Tibial artery (tissue), 4 donors: ENCODE results near the gene MRPL4.
A peak's percentile ranks its signal among the peaks of the same experiment; 100 is the strongest.

ENCODE experiments used
- DNase-seq, 2 donors: peaks; one replicate each; pipeline ENCODE4 v3.0.0-alpha.2; 2019
- H3K27ac ChIP-seq, 2 donors: fragments of 200-600 bp; sonication (generic) in 1 of 2; 1 replicate in 1 of 2; 2 replicates in 1 of 2; pipeline ENCODE4 v1.5.1; 2018 to 2019; ENCODE audit warnings: mild to moderate bottlenecking in 1 of 2
- H3K27me3 ChIP-seq, 2 donors: fragments of 200-600 bp; sonication (generic) in 1 of 2; one replicate each; pipeline versions ENCODE4 v1.5.1 to v1.6.0; 2016 to 2019
- H3K36me3 ChIP-seq, 3 donors: fragments of 200-600 bp; sonication (generic) in 2 of 3; one replicate each; pipeline ENCODE4 v1.5.1; 2016 to 2019; ENCODE audit warnings: mild to moderate bottlenecking in 2 of 3
- H3K4me1 ChIP-seq, 4 donors: fragments of 200-600 bp; sonication (generic) in 2 of 4; 1 replicate in 3 of 4; 2 replicates in 1 of 4; pipeline ENCODE4 v1.5.1; 2016 to 2019
- H3K4me3 ChIP-seq, 2 donors: fragments of 200-600 bp; sonication (generic) in 1 of 2; 1 replicate in 1 of 2; 2 replicates in 1 of 2; pipeline ENCODE4 v1.5.1; 2018 to 2019; ENCODE audit warnings: mild to moderate bottlenecking in 2 of 2
- H3K9me3 ChIP-seq, 3 donors: fragments of 200-600 bp; sonication (generic) in 1 of 3; one replicate each; pipeline ENCODE4 v1.5.1; 2016 to 2019
- intact Hi-C: fragments of 100-400 bp; cut with DNase I; formaldehyde crosslinking; loops from one replicate; pipeline ENCODE4 v1.15.0; 2023; ENCODE audit warnings: low total_unique reads
- TF ChIP-seq, protein P1 (sequence below), 2 experiments: fragments of 200-600 bp in 1 of 2; fragments of 450-650 bp in 1 of 2; IDR thresholded peaks; one replicate each; pipeline ENCODE4 v1.5.1; 2017 to 2019; ENCODE audit warnings: antibody characterized with exemption in 2 of 2, mild to moderate bottlenecking in 1 of 2, moderate library complexity in 1 of 2

Gene MRPL4

DNA sequence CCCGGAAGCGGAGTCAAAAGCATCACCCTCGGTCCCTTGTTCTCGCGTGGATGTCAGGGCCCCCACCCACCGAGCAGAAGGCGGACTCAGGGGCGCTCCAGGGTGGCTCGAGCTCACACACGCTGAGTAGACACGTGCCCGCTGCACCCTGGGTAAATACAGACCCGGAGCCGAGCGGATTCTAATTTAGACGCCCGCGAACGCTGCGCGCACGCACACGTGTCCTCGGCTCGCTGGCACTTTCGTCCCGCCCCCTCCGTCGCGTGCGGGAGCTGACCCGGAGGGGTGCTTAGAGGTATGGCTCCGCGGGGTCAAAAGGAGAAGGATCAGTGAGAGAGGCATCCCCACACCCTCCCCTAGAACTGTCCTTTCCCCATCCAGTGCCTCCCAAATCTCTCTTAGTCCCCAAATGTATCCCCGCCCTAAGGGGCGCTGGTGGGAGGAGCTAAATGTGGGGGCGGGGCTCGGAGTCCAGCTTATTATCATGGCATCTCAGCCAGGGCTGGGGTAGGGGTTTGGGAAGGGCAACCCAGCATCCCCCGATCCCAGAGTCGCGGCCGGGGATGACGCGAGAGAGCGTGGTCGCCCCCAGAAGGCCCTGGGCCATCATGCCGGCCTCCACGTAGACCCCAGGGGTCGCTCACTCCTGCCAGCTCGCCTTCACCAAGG is 37.3 kb downstream of the MRPL4 start:
- intact Hi-C loops: no loop called here
- DNase-seq: no peak
- H3K27me3 ChIP-seq: peaks cover 6 to 91% of the 10 kb centered on the region in 2 donors
- H3K9me3 ChIP-seq: no peaks in the 10 kb centered on the region
- peak overlapping the region; percentile 15 to 40 for H3K4me3 ChIP-seq
- H3K27ac ChIP-seq: no peak overlapping the region
- H3K36me3 ChIP-seq: peaks cover 0 to 16% (median 13%) of the 10 kb centered on the region in 3 donors
- H3K4me1 ChIP-seq: peaks cover 0 to 64% (median 55%) of the 10 kb centered on the region in 4 donors
- TF ChIP-seq, protein P1, sequence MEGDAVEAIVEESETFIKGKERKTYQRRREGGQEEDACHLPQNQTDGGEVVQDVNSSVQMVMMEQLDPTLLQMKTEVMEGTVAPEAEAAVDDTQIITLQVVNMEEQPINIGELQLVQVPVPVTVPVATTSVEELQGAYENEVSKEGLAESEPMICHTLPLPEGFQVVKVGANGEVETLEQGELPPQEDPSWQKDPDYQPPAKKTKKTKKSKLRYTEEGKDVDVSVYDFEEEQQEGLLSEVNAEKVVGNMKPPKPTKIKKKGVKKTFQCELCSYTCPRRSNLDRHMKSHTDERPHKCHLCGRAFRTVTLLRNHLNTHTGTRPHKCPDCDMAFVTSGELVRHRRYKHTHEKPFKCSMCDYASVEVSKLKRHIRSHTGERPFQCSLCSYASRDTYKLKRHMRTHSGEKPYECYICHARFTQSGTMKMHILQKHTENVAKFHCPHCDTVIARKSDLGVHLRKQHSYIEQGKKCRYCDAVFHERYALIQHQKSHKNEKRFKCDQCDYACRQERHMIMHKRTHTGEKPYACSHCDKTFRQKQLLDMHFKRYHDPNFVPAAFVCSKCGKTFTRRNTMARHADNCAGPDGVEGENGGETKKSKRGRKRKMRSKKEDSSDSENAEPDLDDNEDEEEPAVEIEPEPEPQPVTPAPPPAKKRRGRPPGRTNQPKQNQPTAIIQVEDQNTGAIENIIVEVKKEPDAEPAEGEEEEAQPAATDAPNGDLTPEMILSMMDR (IDR thresholded peaks at IDR 0.05): no peak

- peaks cover 0 to 10% (median 8%) of the 10 kb centered on the region in 3 donors for H3K36me3 ChIP-seq
- no peak for DNase-seq
- intact Hi-C loops: no loop called here
- H3K27me3 ChIP-seq: peaks cover 6 to 91% of the 10 kb centered on the region in 2 donors
- peaks cover 0 to 64% (median 55%) of the 10 kb centered on the region in 4 donors for H3K4me1 ChIP-seq
- peak within 1 kb of the TSS; percentile 32 to 40 for H3K4me3 ChIP-seq
- no peaks in the 10 kb centered on the region for H3K9me3 ChIP-seq
- H3K27ac ChIP-seq: no peak within 1 kb of the TSS
- TF ChIP-seq, protein P1 (IDR thresholded peaks at IDR 0.05): no peak
Measured at GRCh38 chr19:10289836-10290356, 37.9 kb downstream of the MRPL4 start, which contains the start of gene ICAM5. ICAM5 (plus strand) TSS chr19:10289952; CDS start chr19:10290044, 92 bp downstream.

GRCh38 chr19:10290357-10290875 is 38.4 kb downstream of the MRPL4 start:
- Histone ChIP-seq H3K4me3 (peak overlapping the region in 1 of 2 donors; percentile 40), H3K36me3 (peaks cover 0 to 5% (median 3%) of the 10 kb centered on the region in 3 donors), H3K27me3 (peaks cover 6 to 96% of the 10 kb centered on the region in 2 donors), H3K27ac (no peak overlapping the region), H3K9me3 (no peaks in the 10 kb centered on the region), H3K4me1 (peaks cover 0 to 68% (median 59%) of the 10 kb centered on the region in 4 donors)
- TF ChIP-seq, protein P1 (IDR thresholded peaks at IDR 0.05): no peak
- intact Hi-C loops: no loop called here
- DNase-seq: no peak

DNA sequence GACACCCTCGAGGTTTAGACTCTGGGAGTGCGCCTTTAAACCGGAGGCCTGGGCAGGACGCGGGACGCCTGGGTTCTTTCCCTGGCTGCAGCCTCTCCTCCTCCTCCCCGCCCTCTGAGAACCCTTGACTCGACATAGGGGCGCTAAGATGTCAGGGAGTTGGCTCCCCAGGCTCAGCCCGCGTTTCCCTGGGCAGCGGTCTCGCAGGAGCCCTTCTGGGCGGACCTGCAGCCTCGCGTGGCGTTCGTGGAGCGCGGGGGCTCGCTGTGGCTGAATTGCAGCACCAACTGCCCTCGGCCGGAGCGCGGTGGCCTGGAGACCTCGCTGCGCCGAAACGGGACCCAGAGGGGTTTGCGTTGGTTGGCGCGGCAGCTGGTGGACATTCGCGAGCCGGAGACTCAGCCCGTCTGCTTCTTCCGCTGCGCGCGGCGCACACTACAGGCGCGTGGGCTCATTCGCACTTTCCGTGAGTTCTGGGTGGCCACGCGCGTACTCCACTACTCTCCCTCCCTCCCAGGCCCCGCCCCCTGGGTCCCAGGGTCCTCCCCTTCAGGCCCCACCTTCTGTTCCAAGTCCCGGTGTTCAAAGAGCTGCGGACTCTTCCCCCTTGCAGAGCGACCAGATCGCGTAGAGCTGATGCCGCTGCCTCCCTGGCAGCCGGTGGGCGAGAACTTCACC is 39.0 kb downstream of the MRPL4 start:
- Histone ChIP-seq H3K9me3 (no peaks in the 10 kb centered on the region), H3K27me3 (peaks cover 6 to 97% of the 10 kb centered on the region in 2 donors), H3K4me3 (peak overlapping the region; percentile 32 to 40), H3K36me3 (no peaks in the 10 kb centered on the region), H3K27ac (no peak overlapping the region), H3K4me1 (peaks cover 0 to 74% (median 65%) of the 10 kb centered on the region in 4 donors)
- no peak for DNase-seq
- TF ChIP-seq, protein P1 (IDR thresholded peaks at IDR 0.05): no peak
- intact Hi-C loops: no loop called here

DNA sequence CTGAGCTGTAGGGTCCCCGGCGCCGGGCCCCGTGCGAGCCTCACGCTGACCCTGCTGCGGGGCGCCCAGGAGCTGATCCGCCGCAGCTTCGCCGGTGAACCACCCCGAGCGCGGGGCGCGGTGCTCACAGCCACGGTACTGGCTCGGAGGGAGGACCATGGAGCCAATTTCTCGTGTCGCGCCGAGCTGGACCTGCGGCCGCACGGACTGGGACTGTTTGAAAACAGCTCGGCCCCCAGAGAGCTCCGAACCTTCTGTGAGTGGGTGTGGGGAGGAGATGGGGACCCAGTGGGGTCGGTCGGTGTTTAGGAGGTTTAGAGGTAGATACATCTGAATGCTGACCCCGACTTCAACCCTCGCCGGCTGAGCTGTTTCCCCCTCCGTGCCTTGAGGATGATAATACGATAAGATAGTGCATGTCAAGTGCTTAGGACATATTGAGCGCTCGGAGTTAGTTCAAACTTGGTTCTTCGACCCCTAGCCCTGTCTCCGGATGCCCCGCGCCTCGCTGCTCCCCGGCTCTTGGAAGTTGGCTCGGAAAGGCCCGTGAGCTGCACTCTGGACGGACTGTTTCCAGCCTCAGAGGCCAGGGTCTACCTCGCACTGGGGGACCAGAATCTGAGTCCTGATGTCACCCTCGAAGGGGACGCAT is 39.7 kb downstream of the MRPL4 start:
- TF ChIP-seq, protein P1 (IDR thresholded peaks at IDR 0.05): no peak
- intact Hi-C loops: no loop called here
- no peaks in the 10 kb centered on the region for H3K9me3 ChIP-seq
- H3K36me3 ChIP-seq: no peaks in the 10 kb centered on the region
- no peak overlapping the region for H3K27ac ChIP-seq
- no peak for DNase-seq
- H3K27me3 ChIP-seq: peaks cover 6 to 100% of the 10 kb centered on the region in 2 donors
- H3K4me3 ChIP-seq: peak overlapping the region; percentile 32 to 40
- peaks cover 0 to 78% (median 67%) of the 10 kb centered on the region in 4 donors for H3K4me1 ChIP-seq
